Measurements from ENCODE around the gene PTPRN2. TPM values are rescaled to one million over a fixed set of nuclear protein-coding genes. Genes with fewer than 3 reads are reported as not detected.
A peak's percentile ranks its signal among the peaks of the same experiment; 100 is the strongest.

PTPRN2 gene
- total RNA-seq, 2 experiments from 2014 or later: 4.7 to 4.8 TPM

GRCh38 chr7:157499835-157500153, 1087.8 kb downstream of the PTPRN2 start:
- CTCF ChIA-PET: no interaction called here
- Mint-ChIP-seq H3K27me3 (peaks cover 7% of the 10 kb centered on the region), H3K9me3 (no peaks in the 10 kb centered on the region), H3K36me3 (ENCODE audit: low read depth) (peaks cover 3% of the 10 kb centered on the region), H3K4me3 (no peak overlapping the region), H3K4me1 (peaks cover 43% of the 10 kb centered on the region), H3K27ac (no peak overlapping the region)
- POLR2A ChIA-PET: no interaction called here
- peak; percentile 11 for DNase-seq

GRCh38 chr7:157499121-157499834, 1088.3 kb downstream of the PTPRN2 start:
- no peak overlapping the region for H3K27ac Mint-ChIP-seq
- peak; percentile 14 for DNase-seq
- H3K36me3 Mint-ChIP-seq (ENCODE audit: low read depth): peaks cover 3% of the 10 kb centered on the region
- POLR2A ChIA-PET: no interaction called here
- H3K27me3 Mint-ChIP-seq: peaks cover 8% of the 10 kb centered on the region
- CTCF ChIA-PET: no interaction called here
- peaks cover 43% of the 10 kb centered on the region for H3K4me1 Mint-ChIP-seq
- H3K4me3 Mint-ChIP-seq: no peak overlapping the region
- no peaks in the 10 kb centered on the region for H3K9me3 Mint-ChIP-seq

GRCh38 chr7:157498657-157499056, 1089.0 kb downstream of the PTPRN2 start:
- peak; percentile 14 for DNase-seq
- H3K27ac Mint-ChIP-seq: no peak overlapping the region
- POLR2A ChIA-PET: no interaction called here
- H3K36me3 Mint-ChIP-seq (ENCODE audit: low read depth): peaks cover 9% of the 10 kb centered on the region
- H3K9me3 Mint-ChIP-seq: peaks cover 2% of the 10 kb centered on the region
- CTCF ChIA-PET: no interaction called here
- H3K4me3 Mint-ChIP-seq: no peak overlapping the region
- peaks cover 14% of the 10 kb centered on the region for H3K27me3 Mint-ChIP-seq
- peaks cover 44% of the 10 kb centered on the region for H3K4me1 Mint-ChIP-seq

GRCh38 chr7:157497744-157498651, 1089.6 kb downstream of the PTPRN2 start:
- Mint-ChIP-seq H3K4me3 (no peak overlapping the region), H3K36me3 (ENCODE audit: low read depth) (peaks cover 15% of the 10 kb centered on the region), H3K27me3 (peaks cover 21% of the 10 kb centered on the region), H3K27ac (no peak overlapping the region), H3K9me3 (peaks cover 6% of the 10 kb centered on the region), H3K4me1 (peaks cover 40% of the 10 kb centered on the region)
- ChIA-PET POLR2A (no interaction called here), CTCF (no interaction called here)
- DNase-seq: peak; percentile 11

- ChIA-PET POLR2A (no interaction called here), CTCF (no interaction called here)
- peak; percentile 12 for DNase-seq
- Mint-ChIP-seq H3K4me3 (no peak overlapping the region), H3K27ac (peak overlapping the region; percentile 61), H3K36me3 (ENCODE audit: low read depth) (peaks cover 21% of the 10 kb centered on the region), H3K9me3 (peaks cover 12% of the 10 kb centered on the region), H3K27me3 (peaks cover 28% of the 10 kb centered on the region), H3K4me1 (peaks cover 37% of the 10 kb centered on the region)
Observed at GRCh38 chr7:157497367-157497743, 1090.3 kb downstream of the PTPRN2 start.

DNA sequence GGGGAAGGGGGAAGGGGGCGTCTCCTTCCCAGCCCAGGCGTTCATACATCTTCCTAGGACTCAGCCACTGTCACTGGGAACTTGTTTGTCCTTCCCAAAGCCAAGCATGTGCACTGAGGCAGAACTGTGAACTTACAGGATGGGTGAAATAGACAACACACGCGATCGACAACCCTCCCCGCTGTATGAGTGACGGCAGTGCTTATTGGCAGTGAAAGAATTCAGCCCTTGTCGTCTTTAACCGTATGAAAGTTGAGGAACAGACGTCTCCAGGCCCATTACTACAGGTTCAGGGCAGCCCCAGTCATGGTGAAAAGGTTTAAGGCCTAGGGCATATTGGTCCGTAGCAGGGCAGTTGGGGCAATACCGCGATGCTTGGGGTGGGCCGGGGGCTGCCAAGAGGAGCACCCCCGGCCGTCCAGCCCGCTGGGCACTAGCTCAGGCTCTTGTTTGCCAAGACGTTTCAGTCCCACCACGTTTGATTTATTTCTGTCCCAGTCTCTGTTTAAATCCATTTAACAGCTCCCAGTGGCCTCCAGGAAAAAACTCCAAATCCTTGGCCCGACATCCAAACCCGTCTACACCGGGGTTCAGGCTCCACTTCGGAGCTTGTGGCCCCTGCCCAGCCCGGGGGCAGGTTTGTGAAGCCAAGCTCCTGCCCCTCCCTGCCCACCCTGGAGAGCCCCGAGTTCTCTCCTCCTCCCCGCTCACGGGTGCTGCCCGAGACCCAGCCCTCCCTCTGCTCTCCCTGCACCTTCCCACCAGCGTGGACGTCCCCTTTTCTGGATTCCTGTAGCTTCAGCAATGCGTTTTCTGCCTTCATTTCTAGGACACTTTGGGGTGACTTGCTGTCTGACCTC, 1091.0 kb downstream of the PTPRN2 start:
- H3K36me3 Mint-ChIP-seq (ENCODE audit: low read depth): peaks cover 24% of the 10 kb centered on the region
- peak; percentile 11 for DNase-seq
- peaks cover 33% of the 10 kb centered on the region for H3K4me1 Mint-ChIP-seq
- ChIA-PET CTCF (no interaction called here), POLR2A (no interaction called here)
- peaks cover 33% of the 10 kb centered on the region for H3K27me3 Mint-ChIP-seq
- no peak overlapping the region for H3K4me3 Mint-ChIP-seq
- no peak overlapping the region for H3K27ac Mint-ChIP-seq
- peaks cover 17% of the 10 kb centered on the region for H3K9me3 Mint-ChIP-seq

- Mint-ChIP-seq H3K4me1 (peaks cover 41% of the 10 kb centered on the region), H3K9me3 (peaks cover 20% of the 10 kb centered on the region), H3K27me3 (peaks cover 33% of the 10 kb centered on the region), H3K27ac (no peak overlapping the region), H3K36me3 (ENCODE audit: low read depth) (peaks cover 26% of the 10 kb centered on the region), H3K4me3 (no peak overlapping the region)
- POLR2A ChIA-PET: no interaction called here
- CTCF ChIA-PET: no interaction called here
- DNase-seq: peak; percentile 12
Observed at GRCh38 chr7:157495594-157495993, 1092.0 kb downstream of the PTPRN2 start.

GRCh38 chr7:157495177-157495553, 1092.5 kb downstream of the PTPRN2 start:
- H3K9me3 Mint-ChIP-seq: peaks cover 20% of the 10 kb centered on the region

GRCh38 chr7:157494506-157495176, 1093.0 kb downstream of the PTPRN2 start:
- Mint-ChIP-seq H3K27ac (no peak overlapping the region), H3K36me3 (ENCODE audit: low read depth) (peaks cover 26% of the 10 kb centered on the region), H3K27me3 (peaks cover 33% of the 10 kb centered on the region), H3K4me3 (no peak overlapping the region), H3K4me1 (peaks cover 50% of the 10 kb centered on the region), H3K9me3 (peaks cover 20% of the 10 kb centered on the region)
- DNase-seq: peak; percentile 15
- ChIA-PET CTCF (no interaction called here), POLR2A (no interaction called here)

More at GRCh38 chr7:157495177-157495553, 1092.5 kb downstream of the PTPRN2 start:
- H3K4me3 Mint-ChIP-seq: no peak overlapping the region
- peaks cover 45% of the 10 kb centered on the region for H3K4me1 Mint-ChIP-seq
- no peak overlapping the region for H3K27ac Mint-ChIP-seq
- peaks cover 33% of the 10 kb centered on the region for H3K27me3 Mint-ChIP-seq
- POLR2A ChIA-PET: no interaction called here
- CTCF ChIA-PET: no interaction called here
- peaks cover 26% of the 10 kb centered on the region for H3K36me3 Mint-ChIP-seq (ENCODE audit: low read depth)
- DNase-seq: peak; percentile 9

- DNase-seq: no peak
- Mint-ChIP-seq H3K4me3 (no peak overlapping the region), H3K36me3 (ENCODE audit: low read depth) (peaks cover 28% of the 10 kb centered on the region), H3K4me1 (peaks cover 55% of the 10 kb centered on the region), H3K9me3 (peaks cover 20% of the 10 kb centered on the region), H3K27me3 (peaks cover 33% of the 10 kb centered on the region), H3K27ac (no peak overlapping the region)
- ChIA-PET POLR2A (no interaction called here), CTCF (no interaction called here)
Observed at GRCh38 chr7:157493776-157494175, 1093.8 kb downstream of the PTPRN2 start.

DNA sequence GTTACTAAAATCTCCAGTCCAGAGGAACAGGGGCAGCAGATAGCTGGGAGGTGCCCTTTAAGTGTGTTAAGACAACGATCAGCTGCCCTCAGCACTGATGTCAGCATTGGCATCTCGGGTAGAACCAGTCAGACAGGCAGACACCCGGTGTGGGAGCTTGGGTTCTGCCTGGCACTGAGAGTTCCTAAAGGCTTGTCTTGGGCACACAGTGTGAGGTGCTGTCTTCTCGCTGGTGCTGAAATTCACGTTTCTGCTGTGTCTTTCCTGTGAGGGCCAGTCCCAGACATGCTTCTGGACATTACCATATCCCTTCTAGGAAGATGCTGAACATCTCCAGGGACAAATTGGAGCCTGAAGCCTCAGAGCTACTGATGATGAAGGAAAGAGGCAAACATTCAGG, 1094.6 kb downstream of the PTPRN2 start:
- Mint-ChIP-seq H3K36me3 (ENCODE audit: low read depth) (peaks cover 28% of the 10 kb centered on the region), H3K4me1 (peaks cover 56% of the 10 kb centered on the region), H3K9me3 (peaks cover 20% of the 10 kb centered on the region), H3K27me3 (peaks cover 31% of the 10 kb centered on the region), H3K27ac (no peak overlapping the region), H3K4me3 (no peak overlapping the region)
- ChIA-PET CTCF (no interaction called here), POLR2A (no interaction called here)
- peak; percentile 20 for DNase-seq

DNA sequence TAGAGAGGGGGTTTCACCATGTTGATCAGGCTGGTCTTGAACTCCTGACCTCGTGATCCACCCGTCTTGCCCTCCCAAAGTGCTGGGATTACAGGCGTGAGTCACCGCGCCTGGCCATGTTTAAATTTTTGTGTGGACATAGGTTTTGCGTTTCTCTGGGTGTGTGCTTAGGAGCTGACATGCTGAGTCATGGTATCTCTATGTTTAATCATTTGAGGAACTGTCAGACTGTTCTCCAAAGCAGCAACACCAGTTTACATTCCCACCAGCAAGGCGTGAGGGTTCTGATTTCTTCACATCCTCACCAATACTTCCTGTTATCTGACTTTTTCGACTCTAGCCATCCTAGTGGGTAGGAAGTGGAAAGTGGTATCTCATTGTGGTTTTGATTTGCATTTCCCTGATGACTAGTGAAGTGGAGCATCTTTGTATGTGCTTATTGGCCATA, 1097.1 kb downstream of the PTPRN2 start:
- H3K27ac Mint-ChIP-seq: peak overlapping the region; percentile 83
- H3K36me3 Mint-ChIP-seq (ENCODE audit: low read depth): peaks cover 28% of the 10 kb centered on the region
- peak overlapping the region; percentile 22 for H3K4me3 Mint-ChIP-seq
- peaks cover 38% of the 10 kb centered on the region for H3K27me3 Mint-ChIP-seq
- peak; percentile 73 for DNase-seq
- POLR2A ChIA-PET: interaction anchor here (0.9 to 2.3 kb wide), 9 partner anchors 13 to 170 kb away, joined by 3 to 7 read pairs (median 4); no protein-coding TSS in a partner anchor
- CTCF ChIA-PET: interaction anchor here (1.0 to 2.1 kb wide), 4 partner anchors 11 to 58 kb away, joined by 3 to 5 read pairs (median 4); no protein-coding TSS in a partner anchor
- H3K4me1 Mint-ChIP-seq: peaks cover 59% of the 10 kb centered on the region
- peaks cover 20% of the 10 kb centered on the region for H3K9me3 Mint-ChIP-seq
